Testis (tissue), 2 donors: ENCODE data around the gene MLLT10.

Experiments used
- CTCF ChIP-seq, 3 experiments: fragments of 450-650 bp in 2 of 3; fragments of 200-600 bp in 1 of 3; sonication (generic) in 1 of 3; IDR thresholded peaks; one replicate each; pipeline ENCODE4 v1.5.1; 2016 to 2019; ENCODE audit warnings: antibody characterized with exemption in 3 of 3, mild to moderate bottlenecking in 2 of 3, moderate library complexity in 1 of 3
- POLR2A ChIP-seq: fragments of 450-650 bp; IDR thresholded peaks from one replicate; pipeline ENCODE4 v1.6.1; 2017; ENCODE audit warnings: antibody characterized with exemption, mild to moderate bottlenecking, moderate library complexity

GRCh38 chr10:21519941-21520436 is 14.0 kb upstream of the MLLT10 start:
- TF ChIP-seq CTCF (IDR thresholded peaks at IDR 0.05) (no peak), POLR2A (no peak)
